GM23338 (cell line): ENCODE measurements around the gene AFAP1. TPM values are rescaled to one million over a fixed set of nuclear protein-coding genes. Genes with fewer than 3 reads are reported as not detected.

Experiments used
- ATAC-seq: fragments of 200-7000 bp; cut with Tn5 transposase; 3 replicates; pipeline ENCODE4 v1.9.1; 2020
- DNase-seq: peaks from one replicate; pipeline ENCODE4 v3.0.0-alpha.2; 2015; ENCODE audit warnings: low spot score
- H2AFZ ChIP-seq: fragments of 200-600 bp; sonication (generic); 2 replicates; pipeline ENCODE4 v1.8.0; 2016; ENCODE audit warnings: antibody characterized with exemption, mild to moderate bottlenecking, moderate library complexity
- H3F3A ChIP-seq: fragments of 200-600 bp; sonication (generic); replicated peaks from 2 replicates; pipeline ENCODE4 v1.8.0; 2017; ENCODE audit warnings: antibody characterized with exemption, mixed run types, low read depth
- H3K27ac ChIP-seq: fragments of 200-600 bp; sonication (generic); 2 replicates; pipeline ENCODE4 v1.6.1; 2016; ENCODE audit warnings: low read depth
- H3K27me3 ChIP-seq: fragments of 200-600 bp; sonication (generic); 2 replicates; pipeline ENCODE4 v1.8.0; 2016; ENCODE audit warnings: mild to moderate bottlenecking, mixed run types, moderate library complexity; ENCODE audit not compliant: insufficient read depth
- H3K36me3 ChIP-seq: fragments of 200-600 bp; sonication (generic); 2 replicates; pipeline ENCODE4 v1.8.0; 2016; ENCODE audit warnings: mild to moderate bottlenecking; ENCODE audit not compliant: insufficient read depth
- H3K4me1 ChIP-seq: fragments of 200-600 bp; sonication (generic); 2 replicates; pipeline ENCODE4 v1.8.0; 2016; ENCODE audit warnings: mild to moderate bottlenecking, moderate library complexity; ENCODE audit not compliant: insufficient read depth
- H3K4me2 ChIP-seq: fragments of 200-600 bp; sonication (generic); 2 replicates; pipeline ENCODE4 v1.7.1; 2017; ENCODE audit warnings: mixed run types
- H3K4me3 ChIP-seq: fragments of 200-600 bp; sonication (generic); 2 replicates; pipeline ENCODE4 v1.6.1; 2016; ENCODE audit warnings: mixed run types
- H3K79me2 ChIP-seq: fragments of 200-600 bp; sonication (generic); replicated peaks from 2 replicates; pipeline ENCODE4 v1.8.0; 2017; ENCODE audit warnings: mild to moderate bottlenecking; ENCODE audit not compliant: insufficient read depth
- H3K9me2 ChIP-seq: fragments of 200-600 bp; sonication (generic); 2 replicates; pipeline ENCODE4 v1.8.0; 2017; ENCODE audit not compliant: insufficient read depth
- H4K20me1 ChIP-seq: fragments of 200-600 bp; sonication (generic); replicated peaks from 2 replicates; pipeline ENCODE4 v1.8.0; 2017; ENCODE audit warnings: mild to moderate bottlenecking; ENCODE audit not compliant: insufficient read depth
- H3K27ac Mint-ChIP-seq: 2 replicates; pipeline ENCODE4 v1.8.0; 2020; ENCODE audit warnings: inconsistent platforms, mild to moderate bottlenecking, moderate library complexity, mixed read lengths
- H3K27me3 Mint-ChIP-seq: 3 replicates; pipeline ENCODE4 v1.8.0; 2022; ENCODE audit warnings: low read depth, mild to moderate bottlenecking, moderate library complexity, mixed read lengths, inconsistent platforms; ENCODE audit not compliant: insufficient read depth, poor library complexity
- H3K36me3 Mint-ChIP-seq: 3 replicates; pipeline ENCODE4 v1.8.0; 2021; ENCODE audit warnings: low read depth, mild to moderate bottlenecking, inconsistent platforms, moderate library complexity, mixed read lengths
- H3K4me1 Mint-ChIP-seq: 3 replicates; pipeline ENCODE4 v1.8.0; 2020; ENCODE audit warnings: mild to moderate bottlenecking, inconsistent platforms, mixed read lengths
- H3K4me3 Mint-ChIP-seq: 3 replicates; pipeline ENCODE4 v1.8.0; 2021; ENCODE audit warnings: moderate library complexity, mild to moderate bottlenecking, inconsistent platforms, mixed read lengths
- H3K9me3 Mint-ChIP-seq: 3 replicates; pipeline ENCODE4 v1.8.0; 2020; ENCODE audit warnings: moderate library complexity, mild to moderate bottlenecking, inconsistent platforms, mixed read lengths
- CREB1 ChIP-seq: fragments of 250-450 bp; sonication (Bioruptor Pico); IDR thresholded peaks from 2 replicates; pipeline ENCODE4 v1.5.0; 2020; ENCODE audit warnings: low read depth, mild to moderate bottlenecking, moderate library complexity
- ETS1 ChIP-seq: IDR thresholded peaks from 2 replicates; pipeline ENCODE4 v1.6.1; 2016; ENCODE audit warnings: antibody characterized with exemption
- EZH2 ChIP-seq: fragments of 200-600 bp; sonication (generic); IDR thresholded peaks from one replicate; pipeline ENCODE4 v1.8.0; 2017; ENCODE audit warnings: antibody characterized with exemption, mild to moderate bottlenecking, low read depth; ENCODE audit not compliant: unreplicated experiment
- EZH2phosphoT487 ChIP-seq: fragments of 200-600 bp; sonication (generic); IDR thresholded peaks from one replicate; pipeline ENCODE4 v1.8.1; 2018; ENCODE audit warnings: antibody characterized with exemption; ENCODE audit not compliant: unreplicated experiment
- JUNB ChIP-seq: IDR thresholded peaks from one replicate; pipeline ENCODE4 v1.6.1; 2016; ENCODE audit warnings: antibody characterized with exemption; ENCODE audit not compliant: unreplicated experiment
- NANOG ChIP-seq: IDR thresholded peaks from 2 replicates; pipeline ENCODE4 v1.6.1; 2016; ENCODE audit warnings: antibody characterized with exemption, borderline replicate concordance
- POLR2AphosphoS5 ChIP-seq: IDR thresholded peaks from 2 replicates; pipeline ENCODE4 v1.6.1; 2016; ENCODE audit warnings: antibody characterized with exemption, low read depth
- STAT1 ChIP-seq: IDR thresholded peaks from one replicate; pipeline ENCODE4 v1.6.1; 2016; ENCODE audit warnings: antibody characterized with exemption; ENCODE audit not compliant: unreplicated experiment
- ZNF114 ChIP-seq: fragments of 250-450 bp; sonication (Bioruptor Pico); IDR thresholded peaks from 2 replicates; pipeline ENCODE4 v1.5.0; 2020; ENCODE audit warnings: mild to moderate bottlenecking, moderate library complexity
- ZNF331 ChIP-seq: fragments of 250-450 bp; sonication (Bioruptor Pico); IDR thresholded peaks from 2 replicates; pipeline ENCODE4 v1.5.0; 2020; ENCODE audit warnings: low read depth, mild to moderate bottlenecking, moderate library complexity
- polyA plus RNA-seq: library from polyadenylated mRNA; unstranded; fragments of >200 nt; fragmentation: Nextera tagmentation; extraction: Ambion mirVana; gene quantifications from 2 replicates; pipeline ENCODE4 v1.2.1, GENCODE V29; 2016
- total RNA-seq: library from RNA; depleted of rRNA; stranded (reverse); fragments of >200 nt; shearing (Covaris generic); gene quantifications from 2 replicates; pipeline ENCODE4 v1.2.3, GENCODE V29; 2014
- TF ChIP-seq, protein P1 (sequence below): fragments of 250-450 bp; sonication (Bioruptor Pico); IDR thresholded peaks from 2 replicates; pipeline ENCODE4 v1.5.0; 2020; ENCODE audit warnings: mild to moderate bottlenecking, moderate library complexity
- TF ChIP-seq, protein P2 (sequence below), 2 experiments: fragments of 200-600 bp in 1 of 2; sonication (generic) in 1 of 2; conservative IDR thresholded peaks; 2 replicates each; pipeline versions ENCODE4 v1.5.1 to v1.6.1; 2016 to 2017; ENCODE audit warnings: antibody characterized with exemption in 2 of 2, low read depth in 2 of 2, mild to moderate bottlenecking in 2 of 2, moderate library complexity in 1 of 2
- TF ChIP-seq, protein P3 (sequence below): IDR thresholded peaks from one replicate; pipeline ENCODE4 v1.6.1; 2018; ENCODE audit warnings: antibody characterized with exemption; ENCODE audit not compliant: unreplicated experiment

AFAP1 gene
- total and polyA plus RNA-seq, 2 experiments from 2014 or later: 6.5 to 21.5 TPM

DNA sequence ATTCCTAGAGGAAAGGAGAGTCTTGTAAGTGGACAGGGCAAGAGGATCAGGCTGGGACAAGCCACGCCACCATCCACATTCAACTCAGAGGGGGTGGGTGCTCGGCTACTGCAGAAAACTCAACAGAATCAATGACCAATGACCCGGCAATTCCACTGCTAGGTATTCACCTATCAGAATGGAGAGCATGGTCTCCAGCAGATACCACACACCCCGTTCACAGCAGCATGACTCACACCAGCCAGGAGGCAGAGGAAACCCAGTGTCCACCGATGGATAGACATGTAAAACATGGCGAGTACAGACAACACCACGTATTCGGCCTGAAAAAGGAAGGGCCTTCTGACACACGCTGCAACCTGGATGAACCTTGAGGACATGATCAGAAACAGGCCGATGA is 175.9 kb downstream of the AFAP1 start (continued):
- TF ChIP-seq, protein P1, sequence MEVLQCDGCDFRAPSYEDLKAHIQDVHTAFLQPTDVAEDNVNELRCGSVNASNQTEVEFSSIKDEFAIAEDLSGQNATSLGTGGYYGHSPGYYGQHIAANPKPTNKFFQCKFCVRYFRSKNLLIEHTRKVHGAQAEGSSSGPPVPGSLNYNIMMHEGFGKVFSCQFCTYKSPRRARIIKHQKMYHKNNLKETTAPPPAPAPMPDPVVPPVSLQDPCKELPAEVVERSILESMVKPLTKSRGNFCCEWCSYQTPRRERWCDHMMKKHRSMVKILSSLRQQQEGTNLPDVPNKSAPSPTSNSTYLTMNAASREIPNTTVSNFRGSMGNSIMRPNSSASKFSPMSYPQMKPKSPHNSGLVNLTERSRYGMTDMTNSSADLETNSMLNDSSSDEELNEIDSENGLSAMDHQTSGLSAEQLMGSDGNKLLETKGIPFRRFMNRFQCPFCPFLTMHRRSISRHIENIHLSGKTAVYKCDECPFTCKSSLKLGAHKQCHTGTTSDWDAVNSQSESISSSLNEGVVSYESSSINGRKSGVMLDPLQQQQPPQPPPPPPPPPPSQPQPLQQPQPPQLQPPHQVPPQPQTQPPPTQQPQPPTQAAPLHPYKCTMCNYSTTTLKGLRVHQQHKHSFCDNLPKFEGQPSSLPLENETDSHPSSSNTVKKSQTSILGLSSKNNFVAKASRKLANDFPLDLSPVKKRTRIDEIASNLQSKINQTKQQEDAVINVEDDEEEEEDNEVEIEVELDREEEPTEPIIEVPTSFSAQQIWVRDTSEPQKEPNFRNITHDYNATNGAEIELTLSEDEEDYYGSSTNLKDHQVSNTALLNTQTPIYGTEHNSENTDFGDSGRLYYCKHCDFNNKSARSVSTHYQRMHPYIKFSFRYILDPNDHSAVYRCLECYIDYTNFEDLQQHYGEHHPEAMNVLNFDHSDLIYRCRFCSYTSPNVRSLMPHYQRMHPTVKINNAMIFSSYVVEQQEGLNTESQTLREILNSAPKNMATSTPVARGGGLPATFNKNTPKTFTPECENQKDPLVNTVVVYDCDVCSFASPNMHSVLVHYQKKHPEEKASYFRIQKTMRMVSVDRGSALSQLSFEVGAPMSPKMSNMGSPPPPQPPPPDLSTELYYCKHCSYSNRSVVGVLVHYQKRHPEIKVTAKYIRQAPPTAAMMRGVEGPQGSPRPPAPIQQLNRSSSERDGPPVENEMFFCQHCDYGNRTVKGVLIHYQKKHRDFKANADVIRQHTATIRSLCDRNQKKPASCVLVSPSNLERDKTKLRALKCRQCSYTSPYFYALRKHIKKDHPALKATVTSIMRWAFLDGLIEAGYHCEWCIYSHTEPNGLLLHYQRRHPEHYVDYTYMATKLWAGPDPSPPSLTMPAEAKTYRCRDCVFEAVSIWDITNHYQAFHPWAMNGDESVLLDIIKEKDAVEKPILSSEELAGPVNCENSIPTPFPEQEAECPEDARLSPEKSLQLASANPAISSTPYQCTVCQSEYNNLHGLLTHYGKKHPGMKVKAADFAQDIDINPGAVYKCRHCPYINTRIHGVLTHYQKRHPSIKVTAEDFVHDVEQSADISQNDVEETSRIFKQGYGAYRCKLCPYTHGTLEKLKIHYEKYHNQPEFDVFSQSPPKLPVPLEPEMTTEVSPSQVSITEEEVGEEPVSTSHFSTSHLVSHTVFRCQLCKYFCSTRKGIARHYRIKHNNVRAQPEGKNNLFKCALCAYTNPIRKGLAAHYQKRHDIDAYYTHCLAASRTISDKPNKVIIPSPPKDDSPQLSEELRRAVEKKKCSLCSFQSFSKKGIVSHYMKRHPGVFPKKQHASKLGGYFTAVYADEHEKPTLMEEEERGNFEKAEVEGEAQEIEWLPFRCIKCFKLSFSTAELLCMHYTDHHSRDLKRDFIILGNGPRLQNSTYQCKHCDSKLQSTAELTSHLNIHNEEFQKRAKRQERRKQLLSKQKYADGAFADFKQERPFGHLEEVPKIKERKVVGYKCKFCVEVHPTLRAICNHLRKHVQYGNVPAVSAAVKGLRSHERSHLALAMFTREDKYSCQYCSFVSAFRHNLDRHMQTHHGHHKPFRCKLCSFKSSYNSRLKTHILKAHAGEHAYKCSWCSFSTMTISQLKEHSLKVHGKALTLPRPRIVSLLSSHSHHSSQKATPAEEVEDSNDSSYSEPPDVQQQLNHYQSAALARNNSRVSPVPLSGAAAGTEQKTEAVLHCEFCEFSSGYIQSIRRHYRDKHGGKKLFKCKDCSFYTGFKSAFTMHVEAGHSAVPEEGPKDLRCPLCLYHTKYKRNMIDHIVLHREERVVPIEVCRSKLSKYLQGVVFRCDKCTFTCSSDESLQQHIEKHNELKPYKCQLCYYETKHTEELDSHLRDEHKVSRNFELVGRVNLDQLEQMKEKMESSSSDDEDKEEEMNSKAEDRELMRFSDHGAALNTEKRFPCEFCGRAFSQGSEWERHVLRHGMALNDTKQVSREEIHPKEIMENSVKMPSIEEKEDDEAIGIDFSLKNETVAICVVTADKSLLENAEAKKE (CRISPR knock-in tag): no peak
- TF ChIP-seq NANOG (no peak), EZH2phosphoT487 (no peak)

DNA sequence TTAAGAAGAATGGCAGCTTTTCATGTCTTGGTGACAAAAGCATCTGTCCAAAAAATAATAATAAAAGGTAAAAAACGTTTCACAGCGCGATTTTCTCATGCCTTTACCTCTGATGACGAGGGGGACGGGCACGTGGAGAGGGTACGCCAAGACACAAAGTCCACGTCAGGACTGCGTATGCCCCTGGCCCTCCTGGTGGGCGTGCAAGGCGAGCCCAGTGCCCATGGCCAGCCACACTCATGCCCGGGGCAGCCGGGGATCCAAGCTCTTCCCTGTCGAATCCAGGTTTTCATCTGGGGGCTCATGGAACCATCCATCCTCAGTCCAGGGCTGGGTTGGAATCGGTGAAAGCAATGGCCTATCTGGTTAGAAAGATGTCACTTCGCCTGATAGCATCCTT is 176.6 kb downstream of the AFAP1 start:
- Histone ChIP-seq H3F3A (0 out of 2 replicates have a peak, but pooled peaks cover 5% of the 10 kb centered on the region), H3K4me1 (no peaks in the 10 kb centered on the region), H3K4me3 (no peak overlapping the region), H3K9me2 (no peaks in the 10 kb centered on the region), H3K79me2 (no peaks in the 10 kb centered on the region), H3K27ac (no peak overlapping the region), H3K36me3 (no peaks in the 10 kb centered on the region), H3K27me3 (no peaks in the 10 kb centered on the region), H3K4me2 (no peak overlapping the region), H4K20me1 (no peaks in the 10 kb centered on the region), H2AFZ (no peak overlapping the region)
- no peak overlapping the region for H3K27ac Mint-ChIP-seq
- peaks cover 2% of the 10 kb centered on the region; the same call in 2 of the 3 replicates for H3K36me3 Mint-ChIP-seq
- DNase-seq (no peak), ATAC-seq (no peak)
- H3K4me1 Mint-ChIP-seq: 0 out of 3 replicates have a peak, but pooled peaks cover 1% of the 10 kb centered on the region
- no peaks in the 10 kb centered on the region for H3K9me3 Mint-ChIP-seq
- no peak overlapping the region for H3K4me3 Mint-ChIP-seq
- peaks cover 1% of the 10 kb centered on the region for H3K27me3 Mint-ChIP-seq
- TF ChIP-seq CREB1 (no peak), POLR2AphosphoS5 (no peak), ZNF114 (no peak), ZNF331 (no peak), NANOG (no peak), EZH2phosphoT487 (no peak), JUNB (no peak), STAT1 (no peak), EZH2 (no peak), ETS1 (no peak)
- TF ChIP-seq, protein P2, sequence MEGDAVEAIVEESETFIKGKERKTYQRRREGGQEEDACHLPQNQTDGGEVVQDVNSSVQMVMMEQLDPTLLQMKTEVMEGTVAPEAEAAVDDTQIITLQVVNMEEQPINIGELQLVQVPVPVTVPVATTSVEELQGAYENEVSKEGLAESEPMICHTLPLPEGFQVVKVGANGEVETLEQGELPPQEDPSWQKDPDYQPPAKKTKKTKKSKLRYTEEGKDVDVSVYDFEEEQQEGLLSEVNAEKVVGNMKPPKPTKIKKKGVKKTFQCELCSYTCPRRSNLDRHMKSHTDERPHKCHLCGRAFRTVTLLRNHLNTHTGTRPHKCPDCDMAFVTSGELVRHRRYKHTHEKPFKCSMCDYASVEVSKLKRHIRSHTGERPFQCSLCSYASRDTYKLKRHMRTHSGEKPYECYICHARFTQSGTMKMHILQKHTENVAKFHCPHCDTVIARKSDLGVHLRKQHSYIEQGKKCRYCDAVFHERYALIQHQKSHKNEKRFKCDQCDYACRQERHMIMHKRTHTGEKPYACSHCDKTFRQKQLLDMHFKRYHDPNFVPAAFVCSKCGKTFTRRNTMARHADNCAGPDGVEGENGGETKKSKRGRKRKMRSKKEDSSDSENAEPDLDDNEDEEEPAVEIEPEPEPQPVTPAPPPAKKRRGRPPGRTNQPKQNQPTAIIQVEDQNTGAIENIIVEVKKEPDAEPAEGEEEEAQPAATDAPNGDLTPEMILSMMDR (conservative IDR thresholded peaks at IDR 0.05; ENCODE audit: low read depth in 2 of 2): no peak
- TF ChIP-seq, protein P3, sequence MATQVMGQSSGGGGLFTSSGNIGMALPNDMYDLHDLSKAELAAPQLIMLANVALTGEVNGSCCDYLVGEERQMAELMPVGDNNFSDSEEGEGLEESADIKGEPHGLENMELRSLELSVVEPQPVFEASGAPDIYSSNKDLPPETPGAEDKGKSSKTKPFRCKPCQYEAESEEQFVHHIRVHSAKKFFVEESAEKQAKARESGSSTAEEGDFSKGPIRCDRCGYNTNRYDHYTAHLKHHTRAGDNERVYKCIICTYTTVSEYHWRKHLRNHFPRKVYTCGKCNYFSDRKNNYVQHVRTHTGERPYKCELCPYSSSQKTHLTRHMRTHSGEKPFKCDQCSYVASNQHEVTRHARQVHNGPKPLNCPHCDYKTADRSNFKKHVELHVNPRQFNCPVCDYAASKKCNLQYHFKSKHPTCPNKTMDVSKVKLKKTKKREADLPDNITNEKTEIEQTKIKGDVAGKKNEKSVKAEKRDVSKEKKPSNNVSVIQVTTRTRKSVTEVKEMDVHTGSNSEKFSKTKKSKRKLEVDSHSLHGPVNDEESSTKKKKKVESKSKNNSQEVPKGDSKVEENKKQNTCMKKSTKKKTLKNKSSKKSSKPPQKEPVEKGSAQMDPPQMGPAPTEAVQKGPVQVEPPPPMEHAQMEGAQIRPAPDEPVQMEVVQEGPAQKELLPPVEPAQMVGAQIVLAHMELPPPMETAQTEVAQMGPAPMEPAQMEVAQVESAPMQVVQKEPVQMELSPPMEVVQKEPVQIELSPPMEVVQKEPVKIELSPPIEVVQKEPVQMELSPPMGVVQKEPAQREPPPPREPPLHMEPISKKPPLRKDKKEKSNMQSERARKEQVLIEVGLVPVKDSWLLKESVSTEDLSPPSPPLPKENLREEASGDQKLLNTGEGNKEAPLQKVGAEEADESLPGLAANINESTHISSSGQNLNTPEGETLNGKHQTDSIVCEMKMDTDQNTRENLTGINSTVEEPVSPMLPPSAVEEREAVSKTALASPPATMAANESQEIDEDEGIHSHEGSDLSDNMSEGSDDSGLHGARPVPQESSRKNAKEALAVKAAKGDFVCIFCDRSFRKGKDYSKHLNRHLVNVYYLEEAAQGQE: no peak
